Peyer's patch (tissue), 4 donors: ENCODE measurements around the gene GPC5.

ENCODE experiments used
- POLR2A ChIP-seq, 2 donors: fragments of 450-650 bp; IDR thresholded peaks; one replicate each; pipeline ENCODE4 v1.5.1; 2017; ENCODE audit warnings: antibody characterized with exemption in 2 of 2, mild to moderate bottlenecking in 2 of 2, moderate library complexity in 2 of 2
- TF ChIP-seq, protein P1 (sequence below), 6 experiments: fragments of 450-650 bp in 4 of 6; fragments of 200-600 bp in 2 of 6; sonication (generic) in 1 of 6; IDR thresholded peaks; one replicate each; pipeline ENCODE4 v1.5.1; 2017 to 2019; ENCODE audit warnings: antibody characterized with exemption in 6 of 6, mild to moderate bottlenecking in 3 of 6, moderate library complexity in 1 of 6

DNA sequence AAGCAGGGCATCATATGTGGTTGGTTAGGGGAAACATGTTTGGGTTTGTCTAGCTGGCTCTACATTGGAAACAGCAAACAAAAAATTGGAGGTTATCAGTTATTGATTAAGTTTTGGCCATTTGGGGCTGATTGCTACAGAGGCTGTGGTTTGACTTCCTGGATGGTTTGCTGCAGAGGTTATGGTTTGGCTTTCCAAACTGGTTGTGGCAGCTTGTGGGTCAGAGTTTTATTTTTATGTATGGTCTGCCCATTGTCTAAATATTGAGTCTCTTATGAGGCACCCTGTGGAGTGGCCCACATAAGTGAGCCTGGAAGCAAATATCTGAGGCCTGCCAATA lies 261.6 kb downstream of the GPC5 start:
- TF ChIP-seq, protein P1, sequence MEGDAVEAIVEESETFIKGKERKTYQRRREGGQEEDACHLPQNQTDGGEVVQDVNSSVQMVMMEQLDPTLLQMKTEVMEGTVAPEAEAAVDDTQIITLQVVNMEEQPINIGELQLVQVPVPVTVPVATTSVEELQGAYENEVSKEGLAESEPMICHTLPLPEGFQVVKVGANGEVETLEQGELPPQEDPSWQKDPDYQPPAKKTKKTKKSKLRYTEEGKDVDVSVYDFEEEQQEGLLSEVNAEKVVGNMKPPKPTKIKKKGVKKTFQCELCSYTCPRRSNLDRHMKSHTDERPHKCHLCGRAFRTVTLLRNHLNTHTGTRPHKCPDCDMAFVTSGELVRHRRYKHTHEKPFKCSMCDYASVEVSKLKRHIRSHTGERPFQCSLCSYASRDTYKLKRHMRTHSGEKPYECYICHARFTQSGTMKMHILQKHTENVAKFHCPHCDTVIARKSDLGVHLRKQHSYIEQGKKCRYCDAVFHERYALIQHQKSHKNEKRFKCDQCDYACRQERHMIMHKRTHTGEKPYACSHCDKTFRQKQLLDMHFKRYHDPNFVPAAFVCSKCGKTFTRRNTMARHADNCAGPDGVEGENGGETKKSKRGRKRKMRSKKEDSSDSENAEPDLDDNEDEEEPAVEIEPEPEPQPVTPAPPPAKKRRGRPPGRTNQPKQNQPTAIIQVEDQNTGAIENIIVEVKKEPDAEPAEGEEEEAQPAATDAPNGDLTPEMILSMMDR (IDR thresholded peaks at IDR 0.05) = no peak
- no peak for TF ChIP-seq POLR2A (IDR thresholded peaks at IDR 0.05)
